ENCODE data around the gene ZNF740. TPM values are rescaled to one million over a fixed set of nuclear protein-coding genes. Genes with fewer than 3 reads are reported as not detected.
A peak's percentile ranks its signal among the peaks of the same experiment; 100 is the strongest.

Gene ZNF740
- total RNA-seq, 1 experiment from 2014 or later, result 41.2 TPM

DNA sequence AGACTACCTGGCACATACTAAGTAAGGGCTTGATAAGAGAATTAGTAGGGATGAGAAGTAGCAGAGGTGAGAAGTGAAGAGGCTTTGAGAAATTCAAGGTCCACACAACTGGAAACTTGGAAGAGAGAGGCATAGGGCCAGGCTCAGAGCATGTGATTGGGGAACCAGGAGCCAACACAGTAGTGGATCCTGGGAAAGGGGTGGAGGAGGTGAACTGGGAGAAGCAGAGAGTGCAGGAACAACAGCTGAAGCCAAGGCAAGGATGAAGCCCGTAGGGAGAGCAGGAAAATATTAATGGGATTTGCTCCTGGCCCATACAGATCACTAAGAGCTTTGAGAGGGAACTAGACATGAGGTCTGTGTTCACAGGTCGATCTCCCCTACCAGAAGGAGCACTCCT lies 27.9 kb downstream of the ZNF740 start:
- Histone ChIP-seq H3K23ac (ENCODE audit: insufficient read length, low read depth, low read length) (no peak overlapping the region), H2BK15ac (ENCODE audit: low read depth, low read length) (no peak overlapping the region), H3K27ac (ENCODE audit: insufficient read length, low read depth, low read length) (no peak overlapping the region), H4K5ac (ENCODE audit: insufficient read length, low read depth, low read length) (no peak overlapping the region), H3K79me1 (ENCODE audit: insufficient read depth, low read depth, low read length, poor library complexity, severe bottlenecking) (no peaks in the 10 kb centered on the region), H2BK20ac (ENCODE audit: low read depth, low read length, poor library complexity, severe bottlenecking) (no peak overlapping the region), H3K56ac (ENCODE audit: insufficient read length, low read depth, low read length) (no peak overlapping the region), H2AK5ac (ENCODE audit: insufficient read length, low read length) (no peak overlapping the region), H2AFZ (ENCODE audit: low read length) (no peak overlapping the region), H3K18ac (ENCODE audit: insufficient read length, low read depth, low read length) (no peak overlapping the region), H4K91ac (ENCODE audit: insufficient read length, low read depth, low read length) (no peak overlapping the region), H4K20me1 (ENCODE audit: control insufficient read depth, insufficient read depth, insufficient read length) (no peaks in the 10 kb centered on the region), H4K8ac (replicated peaks; ENCODE audit: insufficient read length, low read depth, low read length) (no peak overlapping the region), H2BK5ac (ENCODE audit: insufficient read length, low read length) (no peak overlapping the region), H3K14ac (ENCODE audit: insufficient read depth, low read length) (no peak overlapping the region), H3K4me2 (ENCODE audit: insufficient read depth, insufficient read length, low read length) (no peak overlapping the region), H3T11ph (ENCODE audit: low read length) (no peak overlapping the region), H2BK120ac (ENCODE audit: low read depth, low read length, poor library complexity, severe bottlenecking) (no peak overlapping the region), H2BK12ac (ENCODE audit: insufficient read length, low read depth, low read length) (no peak overlapping the region), H3K27me3 (ENCODE audit: insufficient read depth, low read length) (no peaks in the 10 kb centered on the region), H3K9me3 (ENCODE audit: control insufficient read depth, low read depth, low read length) (no peaks in the 10 kb centered on the region), H3K9ac (ENCODE audit: extremely low read depth, insufficient read length, low read length) (no peak overlapping the region), H3K23me2 (ENCODE audit: insufficient read length, low read depth, low read length, poor library complexity, severe bottlenecking) (no peaks in the 10 kb centered on the region), H3K79me2 (ENCODE audit: insufficient read depth, low read length) (no peaks in the 10 kb centered on the region), H3K4me1 (ENCODE audit: insufficient read depth, low read length) (no peaks in the 10 kb centered on the region; the same call in 1 of the 2 replicates), H3K4ac (ENCODE audit: low read depth, low read length) (no peak overlapping the region)
- peaks cover 15 to 16% of the 10 kb centered on the region in 2 experiments for H3K4me1 Mint-ChIP-seq
- peak overlapping the region in 1 of 3 experiments; percentile 39; a peak in 1 of 7 replicates for H3K27ac Mint-ChIP-seq
- peaks cover 20% of the 10 kb centered on the region for H3K27me3 Mint-ChIP-seq (ENCODE audit: low read depth)
- DNase-seq, result no peak
- H3K9me3 Mint-ChIP-seq, result no peaks in the 10 kb centered on the region
- H3K4me3 Mint-ChIP-seq, result no peak overlapping the region
- TF ChIP-seq, protein P1, sequence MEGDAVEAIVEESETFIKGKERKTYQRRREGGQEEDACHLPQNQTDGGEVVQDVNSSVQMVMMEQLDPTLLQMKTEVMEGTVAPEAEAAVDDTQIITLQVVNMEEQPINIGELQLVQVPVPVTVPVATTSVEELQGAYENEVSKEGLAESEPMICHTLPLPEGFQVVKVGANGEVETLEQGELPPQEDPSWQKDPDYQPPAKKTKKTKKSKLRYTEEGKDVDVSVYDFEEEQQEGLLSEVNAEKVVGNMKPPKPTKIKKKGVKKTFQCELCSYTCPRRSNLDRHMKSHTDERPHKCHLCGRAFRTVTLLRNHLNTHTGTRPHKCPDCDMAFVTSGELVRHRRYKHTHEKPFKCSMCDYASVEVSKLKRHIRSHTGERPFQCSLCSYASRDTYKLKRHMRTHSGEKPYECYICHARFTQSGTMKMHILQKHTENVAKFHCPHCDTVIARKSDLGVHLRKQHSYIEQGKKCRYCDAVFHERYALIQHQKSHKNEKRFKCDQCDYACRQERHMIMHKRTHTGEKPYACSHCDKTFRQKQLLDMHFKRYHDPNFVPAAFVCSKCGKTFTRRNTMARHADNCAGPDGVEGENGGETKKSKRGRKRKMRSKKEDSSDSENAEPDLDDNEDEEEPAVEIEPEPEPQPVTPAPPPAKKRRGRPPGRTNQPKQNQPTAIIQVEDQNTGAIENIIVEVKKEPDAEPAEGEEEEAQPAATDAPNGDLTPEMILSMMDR (conservative IDR thresholded peaks at IDR 0.05), result no peak
- H3K36me3 Mint-ChIP-seq (ENCODE audit: insufficient read depth in 1 of 3, low read depth in 3 of 3), result peaks cover 17 to 38% (median 32%) of the 10 kb centered on the region in 3 experiments; a peak in 6 of 7 replicates
- no CpG with 5 or more reads among the region's 2 CpGs for WGBS (ENCODE audit: extremely low coverage, insufficient read length, low lambda C conversion rate)
